ENCODE results near the gene ARHGEF11. TPM values are rescaled to one million over a fixed set of nuclear protein-coding genes. Genes with fewer than 3 reads are reported as not detected.
A peak's percentile ranks its signal among the peaks of the same experiment; 100 is the strongest.

The ARHGEF11 gene
- total and polyA plus RNA-seq, 9 of the 15 experiments (the other 6 are each of a cell fraction or from before 2014, with no cell fraction given): 0.14 to 15.5 (median 9.0) TPM

DNA sequence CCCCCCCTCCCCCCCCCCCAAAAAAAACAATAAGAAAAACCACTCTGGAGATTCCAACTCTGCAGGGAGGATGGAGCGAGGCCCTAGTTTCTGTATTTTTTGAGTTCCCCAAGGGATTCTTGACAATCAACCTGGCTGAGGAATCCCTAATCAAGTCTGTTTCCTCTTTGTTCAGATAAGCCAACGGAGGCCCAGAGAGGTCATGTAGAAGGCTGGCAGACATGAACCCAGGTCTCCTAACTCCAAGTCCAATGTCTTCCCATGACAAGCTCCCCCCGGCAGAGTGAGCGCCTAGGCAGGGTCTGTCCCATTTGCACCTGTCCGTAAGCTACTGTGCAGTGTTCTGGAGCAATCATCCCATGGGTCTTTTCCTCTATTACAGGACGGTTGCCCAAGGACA, 85.6 kb downstream of the ARHGEF11 start:
- H3K36me3 ChIP-seq (ENCODE audit: control insufficient read depth, insufficient read depth, low read length): peaks cover 55% of the 10 kb centered on the region; the same call in 2 of the 3 replicates

More for the DNA sequence above, 85.6 kb downstream of the ARHGEF11 start:
- intact Hi-C loops (cut with micrococcal nuclease) (loop anchor here (1.0 to 2.0 kb wide), 3 partner anchors 31 to 85 kb away; partner anchors contain the start of gene ARHGEF11), in situ Hi-C loops (cut with MboI) (loop anchor here (10.0 kb wide), 1 partner anchor 195 kb away; no protein-coding TSS in a partner anchor)
- Histone ChIP-seq H3K4me3 (no peak overlapping the region), H3K27me3 (ENCODE audit: control insufficient read depth in 2 of 2, insufficient read depth in 2 of 2, low read length in 2 of 2) (no peaks in the 10 kb centered on the region), H3K9me3 (replicated peaks; ENCODE audit: control insufficient read depth, insufficient read depth, low read depth, low read length) (no peaks in the 10 kb centered on the region), H3K79me2 (ENCODE audit: control insufficient read depth, insufficient read depth, low read length) (no peaks in the 10 kb centered on the region), H3K27ac (ENCODE audit: extremely low read depth, low read depth, low read length) (no peak overlapping the region), H4K20me1 (replicated peaks; ENCODE audit: control insufficient read depth, insufficient read depth, low read length) (no peaks in the 10 kb centered on the region), H3K9me1 (ENCODE audit: control insufficient read depth, insufficient read depth, low read length) (no peaks in the 10 kb centered on the region), H3K4me1 (replicated peaks in 1 of 2; ENCODE audit: control insufficient read depth in 2 of 2, insufficient read depth in 2 of 2, low read length in 2 of 2) (peaks cover 15 to 41% of the 10 kb centered on the region in 2 experiments), H2AFZ (ENCODE audit: low read depth, low read length) (no peak overlapping the region), H3K4me2 (ENCODE audit: insufficient read depth, low read length) (peak overlapping the region; percentile 11; the same call in 1 of the 2 replicates), H3K9ac (ENCODE audit: insufficient read depth in 1 of 2, low read depth in 2 of 2, low read length in 2 of 2) (no peak overlapping the region; a peak in 1 of 4 replicates)
- BruUV-seq (replicated peaks): no TSS peak
- WGBS (ENCODE audit: insufficient coverage, low coverage, missing lambda C conversion rate): 72% methylated on average over 6 of the region's 6 CpGs
- TF ChIP-seq TEAD4 (IDR thresholded peaks at IDR 0.05; ENCODE audit: low read length): 0 out of 2 replicates have a peak, but pooled peaks have one; percentile 8
- no peak for TF ChIP-seq TEAD4 (CRISPR knock-in tag; IDR thresholded peaks at IDR 0.05; ENCODE audit: borderline replicate concordance)
- TF ChIP-seq BRF1 (IDR thresholded peaks at IDR 0.05; ENCODE audit: borderline replicate concordance, extremely low read depth, insufficient read length): no peak
- TF ChIP-seq, protein P1, sequence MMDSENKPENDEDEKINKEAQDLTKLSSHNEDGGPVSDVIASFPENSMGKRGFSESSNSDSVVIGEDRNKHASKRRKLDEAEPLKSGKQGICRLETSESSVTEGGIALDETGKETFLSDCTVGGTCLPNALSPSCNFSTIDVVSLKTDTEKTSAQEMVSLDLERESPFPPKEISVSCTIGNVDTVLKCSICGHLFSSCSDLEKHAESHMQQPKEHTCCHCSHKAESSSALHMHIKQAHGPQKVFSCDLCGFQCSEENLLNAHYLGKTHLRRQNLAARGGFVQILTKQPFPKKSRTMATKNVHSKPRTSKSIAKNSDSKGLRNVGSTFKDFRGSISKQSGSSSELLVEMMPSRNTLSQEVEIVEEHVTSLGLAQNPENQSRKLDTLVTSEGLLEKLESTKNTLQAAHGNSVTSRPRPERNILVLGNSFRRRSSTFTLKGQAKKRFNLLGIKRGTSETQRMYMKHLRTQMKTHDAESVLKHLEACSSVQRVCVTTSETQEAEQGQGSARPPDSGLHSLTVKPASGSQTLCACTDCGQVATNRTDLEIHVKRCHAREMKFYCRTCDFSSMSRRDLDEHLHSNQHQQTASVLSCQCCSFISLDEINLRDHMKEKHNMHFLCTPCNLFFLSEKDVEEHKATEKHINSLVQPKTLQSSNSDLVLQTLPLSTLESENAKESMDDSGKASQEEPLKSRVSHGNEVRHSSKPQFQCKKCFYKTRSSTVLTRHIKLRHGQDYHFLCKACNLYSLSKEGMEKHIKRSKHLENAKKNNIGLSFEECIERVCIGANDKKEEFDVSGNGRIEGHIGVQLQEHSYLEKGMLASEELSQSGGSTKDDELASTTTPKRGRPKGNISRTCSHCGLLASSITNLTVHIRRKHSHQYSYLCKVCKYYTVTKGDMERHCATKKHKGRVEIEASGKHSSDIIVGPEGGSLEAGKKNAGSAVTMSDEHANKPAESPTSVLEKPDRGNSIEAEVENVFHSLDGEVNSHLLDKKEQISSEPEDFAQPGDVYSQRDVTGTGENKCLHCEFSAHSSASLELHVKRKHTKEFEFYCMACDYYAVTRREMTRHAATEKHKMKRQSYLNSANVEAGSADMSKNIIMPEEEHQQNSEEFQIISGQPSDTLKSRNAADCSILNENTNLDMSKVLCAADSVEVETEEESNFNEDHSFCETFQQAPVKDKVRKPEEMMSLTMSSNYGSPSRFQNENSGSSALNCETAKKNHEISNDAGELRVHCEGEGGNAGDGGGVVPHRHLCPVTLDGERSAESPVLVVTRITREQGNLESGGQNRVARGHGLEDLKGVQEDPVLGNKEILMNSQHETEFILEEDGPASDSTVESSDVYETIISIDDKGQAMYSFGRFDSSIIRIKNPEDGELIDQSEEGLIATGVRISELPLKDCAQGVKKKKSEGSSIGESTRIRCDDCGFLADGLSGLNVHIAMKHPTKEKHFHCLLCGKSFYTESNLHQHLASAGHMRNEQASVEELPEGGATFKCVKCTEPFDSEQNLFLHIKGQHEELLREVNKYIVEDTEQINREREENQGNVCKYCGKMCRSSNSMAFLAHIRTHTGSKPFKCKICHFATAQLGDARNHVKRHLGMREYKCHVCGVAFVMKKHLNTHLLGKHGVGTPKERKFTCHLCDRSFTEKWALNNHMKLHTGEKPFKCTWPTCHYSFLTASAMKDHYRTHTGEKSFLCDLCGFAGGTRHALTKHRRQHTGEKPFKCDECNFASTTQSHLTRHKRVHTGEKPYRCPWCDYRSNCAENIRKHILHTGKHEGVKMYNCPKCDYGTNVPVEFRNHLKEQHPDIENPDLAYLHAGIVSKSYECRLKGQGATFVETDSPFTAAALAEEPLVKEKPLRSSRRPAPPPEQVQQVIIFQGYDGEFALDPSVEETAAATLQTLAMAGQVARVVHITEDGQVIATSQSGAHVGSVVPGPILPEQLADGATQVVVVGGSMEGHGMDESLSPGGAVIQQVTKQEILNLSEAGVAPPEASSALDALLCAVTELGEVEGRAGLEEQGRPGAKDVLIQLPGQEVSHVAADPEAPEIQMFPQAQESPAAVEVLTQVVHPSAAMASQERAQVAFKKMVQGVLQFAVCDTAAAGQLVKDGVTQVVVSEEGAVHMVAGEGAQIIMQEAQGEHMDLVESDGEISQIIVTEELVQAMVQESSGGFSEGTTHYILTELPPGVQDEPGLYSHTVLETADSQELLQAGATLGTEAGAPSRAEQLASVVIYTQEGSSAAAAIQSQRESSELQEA (IDR thresholded peaks at IDR 0.05; ENCODE audit: low read depth): peak; percentile 75
- DNase-seq (ENCODE audit: extremely low read depth in 1 of 4, low spot score in 3 of 4): peak in 1 of 4 experiments; percentile 35
- ATAC-seq: no peak
- FAIRE-seq: no peak
- ChIA-PET POLR2A (interaction anchor here (0.5 to 3.3 kb wide), 6 partner anchors 10 to 289 kb away, joined by 3 to 26 read pairs (median 4); no protein-coding TSS in a partner anchor), CTCF (ENCODE audit: low intra/inter-chr PET ratio) (no interaction called here)

All from K562 (cell line).